Measurements from ENCODE around the gene TNFSF10.

DNA sequence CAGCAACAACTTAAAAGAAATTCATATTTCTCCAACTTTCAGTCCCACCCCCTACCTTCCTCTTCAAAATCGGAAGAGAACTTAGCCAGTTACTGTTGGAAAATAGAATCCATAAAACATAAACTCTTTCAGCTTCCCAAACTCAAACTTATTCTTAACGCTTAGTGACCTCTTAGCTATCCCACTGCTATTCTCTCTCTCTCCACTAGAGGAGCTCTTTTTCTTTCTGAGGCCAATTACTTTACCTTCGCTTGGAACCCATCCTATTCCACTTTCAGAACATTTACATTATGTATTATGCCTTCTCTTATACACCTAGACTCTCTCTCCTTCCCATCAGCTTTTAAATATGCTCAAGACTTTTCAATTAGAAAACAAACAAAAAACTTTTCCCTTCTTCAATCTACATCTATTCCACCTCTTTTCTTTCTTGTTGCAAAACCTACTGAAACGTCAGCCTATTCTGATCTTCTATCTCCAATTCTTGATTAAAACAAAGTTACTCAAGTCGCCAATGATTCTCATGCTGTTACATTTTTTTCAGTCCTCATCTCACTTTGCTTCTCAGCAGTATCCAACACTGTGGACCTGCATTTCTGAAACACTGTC is 61.6 kb downstream of the TNFSF10 start:
- TF ChIP-seq, protein P1, sequence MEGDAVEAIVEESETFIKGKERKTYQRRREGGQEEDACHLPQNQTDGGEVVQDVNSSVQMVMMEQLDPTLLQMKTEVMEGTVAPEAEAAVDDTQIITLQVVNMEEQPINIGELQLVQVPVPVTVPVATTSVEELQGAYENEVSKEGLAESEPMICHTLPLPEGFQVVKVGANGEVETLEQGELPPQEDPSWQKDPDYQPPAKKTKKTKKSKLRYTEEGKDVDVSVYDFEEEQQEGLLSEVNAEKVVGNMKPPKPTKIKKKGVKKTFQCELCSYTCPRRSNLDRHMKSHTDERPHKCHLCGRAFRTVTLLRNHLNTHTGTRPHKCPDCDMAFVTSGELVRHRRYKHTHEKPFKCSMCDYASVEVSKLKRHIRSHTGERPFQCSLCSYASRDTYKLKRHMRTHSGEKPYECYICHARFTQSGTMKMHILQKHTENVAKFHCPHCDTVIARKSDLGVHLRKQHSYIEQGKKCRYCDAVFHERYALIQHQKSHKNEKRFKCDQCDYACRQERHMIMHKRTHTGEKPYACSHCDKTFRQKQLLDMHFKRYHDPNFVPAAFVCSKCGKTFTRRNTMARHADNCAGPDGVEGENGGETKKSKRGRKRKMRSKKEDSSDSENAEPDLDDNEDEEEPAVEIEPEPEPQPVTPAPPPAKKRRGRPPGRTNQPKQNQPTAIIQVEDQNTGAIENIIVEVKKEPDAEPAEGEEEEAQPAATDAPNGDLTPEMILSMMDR (IDR thresholded peaks at IDR 0.05; ENCODE audit: low read length) = peak; percentile 98
- TF ChIP-seq EZH2 (IDR thresholded peaks at IDR 0.05; ENCODE audit: borderline replicate concordance, low read length) = no peak

Data from OCI-LY1 (cell line).